MG63 (cell line): ENCODE measurements around the gene FBN3. TPM values are rescaled to one million over a fixed set of nuclear protein-coding genes. Genes with fewer than 3 reads are reported as not detected.
"Not testable (repeated sequence)": the region's sequence is repeated elsewhere in the genome, so short reads cannot be mapped to it uniquely, and the experiment has no call there.

Experiments used
- DNase-seq: peaks from one replicate; pipeline ENCODE4 v3.0.0-alpha.2; 2020
- H3K27me3 ChIP-seq: fragments of 250-450 bp; sonication (Bioruptor Pico); 2 replicates; pipeline ENCODE4 v1.5.1; 2020; ENCODE audit warnings: mild to moderate bottlenecking, moderate library complexity
- H3K36me3 ChIP-seq: fragments of 250-450 bp; sonication (Bioruptor Pico); 2 replicates; pipeline ENCODE4 v1.5.1; 2020; ENCODE audit warnings: mild to moderate bottlenecking, moderate library complexity
- H3K4me3 ChIP-seq: fragments of 250-450 bp; sonication (Bioruptor Pico); 2 replicates; pipeline ENCODE4 v1.5.1; 2020; ENCODE audit warnings: mild to moderate bottlenecking, moderate library complexity
- H3K9me3 ChIP-seq: fragments of 250-450 bp; sonication (Bioruptor Pico); 2 replicates; pipeline ENCODE4 v1.5.1; 2020; ENCODE audit warnings: mild to moderate bottlenecking, moderate library complexity
- total RNA-seq: library from RNA; depleted of rRNA; stranded (reverse); fragments of >200 nt; shearing (Covaris generic); gene quantifications from 2 replicates; pipeline ENCODE4 v1.2.3, GENCODE V29; 2014; ENCODE audit warnings: low replicate concordance

FBN3 gene
- total RNA-seq, 1 experiment from 2014 or later: not detected

DNA sequence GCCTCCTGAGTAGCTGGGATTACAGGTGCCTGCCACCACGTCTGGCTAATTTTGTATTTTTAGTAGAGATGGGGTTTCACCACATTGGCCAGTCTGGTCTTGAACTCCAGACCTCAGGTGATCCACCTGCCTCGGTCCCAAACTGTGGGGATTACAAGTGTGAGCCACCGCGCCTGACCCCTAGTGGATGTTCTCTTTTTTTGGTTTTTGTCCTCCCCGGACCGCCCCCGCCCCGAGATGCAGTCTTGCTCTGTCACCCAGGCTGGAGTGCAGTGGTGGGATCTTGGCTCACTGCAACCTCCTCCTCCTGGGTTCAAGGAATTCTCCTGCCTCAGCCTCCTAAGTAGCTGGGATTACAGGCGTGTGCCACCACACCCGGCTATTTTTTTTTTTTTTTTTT is 4.6 kb upstream of the FBN3 start:
- not testable (repeated sequence) for DNase-seq, H3K4me3 ChIP-seq, H3K9me3 ChIP-seq, H3K36me3 ChIP-seq
- H3K27me3 ChIP-seq: peaks cover 44% of the 10 kb centered on the region

DNA sequence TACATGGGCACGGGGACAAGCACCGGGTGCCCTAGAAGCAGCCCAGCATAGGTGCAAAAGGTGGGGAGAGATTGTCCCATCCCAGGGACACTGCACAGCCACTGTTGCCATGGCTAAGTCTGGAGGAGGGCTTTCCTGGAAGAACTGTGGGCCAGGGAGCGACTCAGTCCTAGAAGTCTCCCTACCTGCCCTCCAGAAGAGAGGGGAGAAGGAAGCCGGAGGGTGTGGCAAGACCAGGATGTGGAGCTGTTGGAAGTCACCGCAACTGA is 2.3 kb upstream of the FBN3 start:
- H3K9me3 ChIP-seq: no peaks in the 10 kb centered on the region
- no peak overlapping the region for H3K4me3 ChIP-seq
- H3K27me3 ChIP-seq: peaks cover 67% of the 10 kb centered on the region
- DNase-seq: no peak
- H3K36me3 ChIP-seq: no peaks in the 10 kb centered on the region

DNA sequence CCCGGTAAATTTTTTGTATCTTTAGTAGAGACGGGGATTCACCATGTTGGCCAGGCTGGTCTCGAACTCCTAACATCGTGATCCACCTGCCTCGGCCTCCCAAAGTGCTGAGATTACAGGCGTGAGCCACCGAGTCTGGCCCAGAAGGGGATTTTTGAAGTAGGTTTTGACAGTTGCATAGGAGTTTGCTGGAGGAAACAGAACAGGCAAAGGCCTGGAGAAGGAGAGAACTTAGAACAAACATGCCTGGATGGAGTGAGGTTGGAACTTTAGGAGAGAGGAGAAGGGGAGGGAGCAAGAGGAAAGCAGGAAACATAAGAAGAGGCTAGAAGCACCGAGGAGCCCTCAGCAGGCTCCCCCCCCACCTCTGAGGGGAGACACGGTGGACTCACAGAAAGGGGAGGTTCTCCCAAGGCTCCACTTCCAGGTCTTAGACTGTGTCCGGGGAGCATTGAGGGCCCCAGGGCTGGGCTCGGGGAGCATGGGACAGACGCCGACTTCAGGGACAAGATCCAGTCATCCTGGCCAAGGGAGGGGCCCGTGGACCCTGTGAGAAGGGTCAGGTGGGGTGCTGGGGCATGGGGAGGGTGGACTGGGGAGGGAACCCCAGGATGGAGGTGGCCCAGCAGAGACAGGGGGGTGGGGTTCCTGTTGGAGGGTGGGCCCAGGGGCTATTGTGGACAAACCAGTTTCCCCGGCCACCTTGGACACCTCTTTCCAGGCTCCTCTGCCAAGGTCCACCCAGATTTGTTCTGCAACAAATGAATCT is 1.8 kb upstream of the FBN3 start:
- H3K4me3 ChIP-seq: no peak overlapping the region
- no peaks in the 10 kb centered on the region for H3K36me3 ChIP-seq
- no peak for DNase-seq
- peaks cover 72% of the 10 kb centered on the region for H3K27me3 ChIP-seq
- no peaks in the 10 kb centered on the region for H3K9me3 ChIP-seq

DNA sequence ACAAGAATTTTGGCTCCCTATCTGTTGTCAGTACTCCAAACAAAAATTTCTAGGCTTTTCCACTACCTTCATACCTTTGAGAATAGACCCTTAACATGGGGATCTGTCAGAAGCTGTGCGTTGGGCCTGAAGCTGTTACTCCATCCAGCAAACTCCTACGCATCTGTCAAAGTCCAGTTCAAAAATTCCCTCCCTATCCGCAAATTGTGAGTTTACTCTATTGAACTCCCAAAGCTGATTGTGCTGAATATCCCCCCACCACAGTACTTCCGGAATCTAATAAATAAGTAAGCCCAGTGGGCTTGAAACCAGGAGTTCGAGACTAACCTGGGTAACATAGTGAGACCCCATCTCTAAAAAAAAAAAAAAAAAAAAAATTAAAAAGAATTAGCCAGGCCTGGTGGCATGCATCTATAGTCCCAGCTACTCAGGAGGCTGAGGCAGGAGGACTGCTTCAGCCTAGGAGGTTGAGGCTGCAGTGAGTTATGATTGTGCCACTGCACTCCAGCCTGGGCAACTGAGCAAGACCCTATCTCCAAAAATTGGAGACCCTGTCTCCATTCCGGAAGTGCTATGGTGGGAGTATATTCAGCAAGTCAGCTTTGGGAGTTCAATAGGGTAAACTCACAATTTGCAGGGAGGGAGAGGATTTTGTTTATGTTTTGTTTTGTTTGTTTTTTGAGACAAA is 930 bp upstream of the FBN3 start:
- no peak for DNase-seq
- peaks cover 78% of the 10 kb centered on the region for H3K27me3 ChIP-seq

DNA sequence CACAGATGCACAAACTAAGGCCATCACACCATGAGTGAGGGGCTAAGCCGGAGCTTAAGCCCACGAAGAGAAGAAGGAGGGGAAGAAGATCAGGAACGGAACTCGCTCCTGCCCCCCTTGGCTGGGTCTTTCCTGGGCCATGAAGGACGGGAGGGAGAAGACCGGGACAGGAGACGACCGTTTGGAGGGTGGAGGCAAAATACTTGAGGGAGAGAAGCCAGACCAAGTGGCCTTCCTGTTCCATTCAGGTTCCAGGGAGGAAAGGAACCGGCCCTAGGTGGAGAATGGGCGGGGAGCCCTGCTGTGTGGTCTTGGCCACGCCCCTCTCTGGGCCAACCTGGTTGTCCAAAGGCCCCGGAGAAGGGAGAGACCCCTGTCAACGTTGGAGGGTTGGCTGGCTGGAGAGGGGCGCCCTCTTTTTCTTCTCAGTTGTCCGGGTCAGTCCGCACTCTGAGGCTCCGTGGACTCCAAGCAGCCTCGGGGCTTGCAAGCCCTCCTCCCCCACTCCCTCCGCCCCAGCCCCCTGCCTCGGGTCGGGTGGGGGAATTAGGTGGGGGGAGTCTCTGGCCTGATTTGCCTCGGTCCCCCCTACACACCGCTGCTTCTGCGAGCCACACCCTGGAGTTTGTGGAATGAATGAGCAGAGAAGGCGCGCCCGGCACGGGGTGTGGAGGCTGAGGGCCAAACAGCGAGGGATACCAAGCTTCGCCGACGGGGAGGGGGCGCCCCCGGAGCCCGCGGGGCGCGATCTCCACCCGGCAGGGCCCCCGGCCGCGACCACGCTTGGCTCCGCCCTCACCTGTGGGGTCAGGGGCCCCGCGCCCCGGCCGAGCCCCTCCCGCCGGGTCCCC is 757 bp downstream of the FBN3 start:
- no peaks in the 10 kb centered on the region for H3K9me3 ChIP-seq
- DNase-seq: no peak
- peaks cover 84% of the 10 kb centered on the region for H3K27me3 ChIP-seq
- no peaks in the 10 kb centered on the region for H3K36me3 ChIP-seq
- H3K4me3 ChIP-seq: peak overlapping the region; percentile 12; the same call in 1 of the 2 replicates

More for the DNA sequence above, 930 bp upstream of the FBN3 start:
- H3K9me3 ChIP-seq: no peaks in the 10 kb centered on the region
- no peaks in the 10 kb centered on the region for H3K36me3 ChIP-seq
- H3K4me3 ChIP-seq: no peak overlapping the region

DNA sequence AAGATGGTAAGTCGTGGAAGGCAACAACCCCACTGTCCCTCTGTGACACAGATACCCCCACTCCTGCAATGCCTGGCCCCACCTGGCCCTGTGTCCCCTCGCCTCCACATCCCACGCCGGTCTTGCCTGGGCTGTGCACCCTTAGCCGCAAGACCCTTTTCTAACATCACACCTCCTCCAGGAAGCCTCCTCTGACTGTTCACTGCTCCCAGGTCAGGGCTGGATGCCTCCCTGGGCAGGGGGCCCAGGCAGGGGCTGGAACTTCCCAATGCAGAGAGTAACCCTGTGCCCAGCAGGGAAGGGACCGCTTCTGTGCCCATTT is 1.3 kb downstream of the FBN3 start:
- Histone ChIP-seq H3K9me3 (no peaks in the 10 kb centered on the region), H3K27me3 (peaks cover 78% of the 10 kb centered on the region), H3K36me3 (no peaks in the 10 kb centered on the region), H3K4me3 (no peak overlapping the region)
- no peak for DNase-seq

DNA sequence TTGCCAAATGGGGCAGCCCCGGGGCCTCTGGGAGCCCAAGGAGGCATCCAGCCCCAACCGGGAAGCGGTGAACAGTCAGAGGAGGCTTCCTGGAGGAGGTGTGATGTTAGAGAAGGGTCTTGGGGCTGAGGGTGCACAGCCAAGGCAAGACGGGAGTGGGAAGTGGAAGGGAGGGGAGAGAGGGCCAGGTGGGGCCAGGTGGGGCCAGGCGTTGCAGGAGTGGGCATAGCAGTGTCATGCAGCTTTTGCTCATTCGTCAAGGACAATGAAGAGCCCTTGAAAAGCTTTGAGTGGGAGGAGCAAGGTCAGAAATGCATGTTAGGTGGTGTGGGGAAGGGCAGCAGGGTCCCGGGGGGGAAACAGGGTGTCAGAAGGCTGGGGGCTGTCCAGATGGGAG is 1.8 kb downstream of the FBN3 start:
- Histone ChIP-seq H3K27me3 (peaks cover 74% of the 10 kb centered on the region), H3K4me3 (no peak overlapping the region), H3K9me3 (no peaks in the 10 kb centered on the region), H3K36me3 (no peaks in the 10 kb centered on the region)
- DNase-seq: no peak

DNA sequence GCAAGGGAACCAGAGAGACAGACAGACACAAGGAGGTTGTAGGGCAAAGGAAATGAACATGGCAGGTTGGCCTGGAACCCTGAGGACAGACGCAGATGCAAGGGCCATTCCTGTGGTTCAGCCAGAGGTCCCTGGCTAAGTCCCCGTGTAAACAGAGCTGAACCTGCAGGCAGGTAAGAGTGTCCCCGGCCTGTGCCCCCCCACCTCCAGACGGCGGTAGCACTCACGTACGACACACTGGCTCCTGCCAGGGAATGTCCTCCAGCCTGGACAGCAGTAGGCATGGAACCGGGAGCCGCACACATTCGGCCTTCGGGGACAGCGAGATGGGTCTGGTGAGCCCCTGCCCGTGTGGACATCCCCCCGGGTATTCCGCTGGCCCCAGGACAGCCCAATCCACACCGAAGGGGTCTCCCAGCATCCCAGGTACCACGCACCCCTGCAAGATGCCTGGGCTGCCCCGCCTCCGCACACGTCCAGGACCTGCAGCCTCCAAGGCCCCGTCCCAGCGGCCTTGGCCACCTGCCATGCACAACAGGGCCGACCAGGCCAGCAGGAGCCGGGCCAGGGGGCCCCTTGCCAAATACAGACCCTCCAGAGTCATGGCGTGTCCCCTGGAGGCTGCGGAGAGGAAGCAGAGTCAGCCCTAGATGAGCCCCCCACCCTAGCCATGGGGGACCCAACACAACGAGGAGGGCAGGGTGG is 2.4 kb downstream of the FBN3 start:
- DNase-seq: no peak
- H3K4me3 ChIP-seq: no peak overlapping the region
- peaks cover 71% of the 10 kb centered on the region for H3K27me3 ChIP-seq
- H3K9me3 ChIP-seq: no peaks in the 10 kb centered on the region
- H3K36me3 ChIP-seq: no peaks in the 10 kb centered on the region

DNA sequence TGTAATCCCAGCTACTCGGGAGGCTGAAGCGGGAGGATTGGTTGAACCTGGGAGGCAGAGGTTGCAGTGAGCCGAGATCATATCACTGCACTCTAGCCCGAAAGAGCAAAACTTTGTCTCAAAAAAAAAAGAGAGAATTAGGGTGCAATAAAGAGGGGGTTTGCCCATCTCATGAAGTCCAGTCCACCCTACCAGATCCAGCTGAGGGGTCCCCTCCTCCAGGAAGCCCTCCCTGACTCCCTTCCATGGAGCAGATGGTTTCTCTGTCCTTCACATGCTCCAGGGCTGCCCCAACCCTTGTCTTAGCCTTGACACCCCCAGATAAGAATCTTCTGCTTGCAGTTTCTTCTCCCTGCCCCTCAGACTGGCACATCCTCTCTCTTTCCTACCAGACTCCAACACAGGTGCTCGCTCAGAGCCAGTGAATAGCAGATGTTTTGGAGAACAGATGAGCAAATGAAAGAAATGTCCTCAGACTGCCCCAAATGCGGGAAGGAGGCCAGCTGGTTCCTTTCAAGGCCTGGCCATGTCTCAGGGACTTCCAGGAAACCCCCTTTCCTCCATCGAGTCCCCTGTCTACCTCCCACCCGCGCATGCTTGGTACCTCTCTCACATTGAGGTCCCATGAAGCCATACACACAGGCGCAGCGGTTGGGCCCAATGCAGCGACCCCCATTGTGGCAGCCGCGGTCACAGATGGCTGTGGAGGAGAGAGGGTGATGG is 5.0 kb downstream of the FBN3 start:
- Histone ChIP-seq H3K9me3 (no peaks in the 10 kb centered on the region), H3K4me3 (no peak overlapping the region), H3K36me3 (no peaks in the 10 kb centered on the region), H3K27me3 (peaks cover 47% of the 10 kb centered on the region)
- no peak for DNase-seq

DNA sequence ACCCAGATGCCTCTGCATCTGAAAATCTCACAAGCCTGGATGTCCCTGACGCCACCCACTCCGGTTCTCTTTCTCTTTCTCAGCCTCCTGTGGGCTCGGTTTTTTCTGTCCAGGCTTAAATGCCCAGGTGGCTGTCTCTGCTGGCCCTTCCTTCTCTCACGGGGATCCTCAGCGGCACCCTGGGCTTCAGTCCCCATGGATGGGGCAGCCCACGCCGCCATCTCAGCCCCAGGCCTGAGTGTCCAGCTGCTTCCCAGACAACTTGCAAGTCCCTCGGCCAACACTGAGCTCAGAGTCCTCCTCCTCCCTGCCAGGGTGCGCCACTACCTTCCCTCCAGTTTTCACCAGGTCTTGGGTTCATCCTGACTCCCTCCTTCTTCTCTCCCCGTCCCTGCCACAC is 6.4 kb downstream of the FBN3 start:
- no peaks in the 10 kb centered on the region for H3K9me3 ChIP-seq
- H3K36me3 ChIP-seq: no peaks in the 10 kb centered on the region
- DNase-seq: no peak
- H3K27me3 ChIP-seq: peaks cover 36% of the 10 kb centered on the region
- H3K4me3 ChIP-seq: no peak overlapping the region

DNA sequence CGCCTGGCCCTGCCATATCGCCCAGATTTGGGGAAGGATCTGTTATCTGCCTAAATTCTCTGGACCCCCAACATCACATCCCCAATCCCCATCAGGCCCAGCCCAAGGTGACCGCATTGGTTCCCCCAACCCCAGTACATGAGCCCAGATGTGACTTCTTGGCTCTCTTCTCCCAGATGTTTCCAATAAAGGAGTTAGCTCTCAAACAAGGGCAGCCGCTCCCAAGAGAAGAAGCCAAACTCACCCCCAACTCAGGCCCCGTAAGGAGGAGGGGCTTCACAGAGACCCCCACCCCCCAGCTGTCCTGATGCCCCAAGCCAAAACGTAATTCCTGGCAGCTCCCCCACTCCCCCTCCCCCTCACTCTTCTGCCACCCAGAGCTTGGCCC is 6.9 kb downstream of the FBN3 start:
- Histone ChIP-seq H3K4me3 (no peak overlapping the region), H3K36me3 (no peaks in the 10 kb centered on the region), H3K27me3 (peaks cover 31% of the 10 kb centered on the region), H3K9me3 (no peaks in the 10 kb centered on the region)
- DNase-seq: no peak

DNA sequence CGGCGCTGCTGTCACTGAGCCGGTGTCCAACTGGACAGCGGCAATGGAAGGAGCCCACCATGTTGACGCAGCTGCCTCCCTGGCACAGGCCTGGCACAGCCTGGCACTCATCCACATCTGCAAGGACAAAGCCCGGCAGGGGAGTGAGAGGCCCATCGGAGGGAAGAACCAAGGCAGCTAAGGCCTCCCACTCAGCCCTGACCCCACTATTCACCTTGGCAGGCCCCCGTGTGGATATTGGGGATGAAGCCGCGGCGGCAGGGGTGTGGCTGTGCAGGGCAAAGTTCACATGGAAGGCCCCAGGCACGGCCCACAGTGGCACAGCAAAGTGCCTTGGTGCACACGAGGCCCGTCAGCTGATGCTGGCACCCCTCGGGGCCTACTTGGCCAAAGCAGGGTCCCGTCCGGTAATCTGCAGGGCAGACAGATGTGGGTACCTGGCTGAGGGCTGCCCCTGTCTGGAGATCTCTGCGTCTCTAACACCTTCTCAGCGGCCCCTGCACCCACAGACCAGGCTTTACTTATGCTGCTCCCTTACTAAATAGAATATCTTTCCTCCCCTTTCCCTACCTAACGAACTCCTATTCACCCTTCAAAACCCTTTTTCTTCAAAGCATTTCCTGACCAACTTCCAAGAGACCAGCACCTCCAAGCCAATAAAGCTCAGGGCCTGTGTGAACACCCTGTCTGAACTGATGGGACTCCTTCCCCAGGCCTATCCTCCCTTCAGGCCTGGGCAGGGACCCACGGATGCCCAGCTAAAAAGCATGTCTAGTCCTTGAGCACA is 7.5 kb downstream of the FBN3 start:
- no peak for DNase-seq
- Histone ChIP-seq H3K4me3 (no peak overlapping the region), H3K36me3 (no peaks in the 10 kb centered on the region), H3K9me3 (no peaks in the 10 kb centered on the region), H3K27me3 (peaks cover 25% of the 10 kb centered on the region)

DNA sequence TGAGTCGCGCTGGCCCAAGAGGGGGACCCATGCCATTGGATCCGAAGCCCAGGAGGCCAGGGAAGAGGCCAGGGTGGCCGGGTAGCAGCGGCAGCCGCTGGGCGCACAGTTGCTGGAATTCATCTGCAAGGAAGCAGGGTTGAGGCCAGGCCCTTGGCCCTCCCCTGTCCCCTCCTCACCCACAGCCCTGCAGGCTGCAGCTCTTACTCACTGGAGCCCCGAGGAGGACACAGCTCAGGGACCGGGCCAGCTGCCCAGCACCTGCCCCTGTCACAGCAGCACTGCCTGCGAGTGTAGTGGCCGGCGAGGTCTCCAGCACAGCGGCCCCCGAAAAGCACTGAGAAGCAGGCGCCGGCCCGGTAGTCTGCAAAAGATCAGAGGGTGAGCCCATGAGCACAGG is 11.2 kb downstream of the FBN3 start:
- Histone ChIP-seq H3K27me3 (peaks cover 18% of the 10 kb centered on the region), H3K9me3 (0 out of 2 replicates have a peak, but pooled peaks cover 2% of the 10 kb centered on the region), H3K36me3 (no peaks in the 10 kb centered on the region), H3K4me3 (no peak overlapping the region)
- no peak for DNase-seq

DNA sequence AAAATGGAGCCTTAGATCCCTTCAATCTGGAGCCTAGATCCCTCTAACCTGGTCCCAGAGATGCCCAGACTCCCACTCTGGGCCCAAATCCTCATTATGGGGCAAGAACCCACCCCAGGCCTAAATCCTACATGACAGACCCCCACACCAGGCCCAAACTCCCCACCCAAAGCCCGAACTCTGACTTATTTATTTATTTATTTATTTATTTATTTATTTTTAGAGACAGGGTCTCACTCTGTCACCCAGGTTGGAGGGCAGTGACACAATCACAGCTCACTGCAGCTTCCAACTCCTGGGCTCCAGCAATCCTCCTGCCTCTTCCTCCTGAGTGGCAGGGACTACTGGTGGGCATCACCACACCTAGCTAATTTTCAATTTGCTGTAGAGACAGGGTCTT is 12.0 kb downstream of the FBN3 start:
- Histone ChIP-seq H3K9me3 (0 out of 2 replicates have a peak, but pooled peaks cover 2% of the 10 kb centered on the region), H3K36me3 (no peaks in the 10 kb centered on the region), H3K27me3 (peaks cover 25% of the 10 kb centered on the region), H3K4me3 (no peak overlapping the region)
- no peak for DNase-seq

DNA sequence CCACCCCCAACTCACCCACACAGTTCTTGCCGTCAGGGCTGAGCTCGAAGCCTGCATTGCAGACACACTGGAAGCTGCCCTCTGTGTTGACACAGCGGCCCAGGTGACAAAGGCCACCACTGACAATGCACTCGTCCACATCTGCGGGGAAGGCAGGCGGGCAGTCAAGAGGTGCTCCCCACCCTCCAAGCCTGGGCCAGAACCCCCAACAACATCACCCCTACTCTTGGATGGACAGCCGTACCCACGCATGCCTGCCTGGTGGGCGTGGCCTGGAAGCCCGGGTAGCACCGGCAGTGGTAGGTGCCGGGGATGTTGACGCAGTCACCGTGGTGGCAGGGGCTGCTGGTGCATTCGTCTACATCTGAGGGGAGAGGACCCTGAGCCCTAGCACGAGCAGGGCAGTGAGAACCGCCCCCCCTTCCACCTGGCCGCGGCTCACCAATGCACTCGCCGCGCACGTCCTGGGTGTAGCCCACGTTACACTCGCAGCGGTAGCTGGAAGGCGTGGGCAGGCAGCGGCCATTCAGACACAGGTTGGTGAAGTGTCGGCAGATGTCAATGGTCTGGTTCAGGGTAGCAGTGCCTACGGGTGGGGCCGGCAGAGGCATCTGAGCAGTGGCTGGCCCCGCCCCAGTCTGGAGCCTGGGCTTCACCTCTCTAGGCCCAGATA is 13.3 kb downstream of the FBN3 start:
- DNase-seq: no peak
- Histone ChIP-seq H3K36me3 (no peaks in the 10 kb centered on the region), H3K4me3 (no peak overlapping the region), H3K27me3 (peaks cover 39% of the 10 kb centered on the region), H3K9me3 (0 out of 2 replicates have a peak, but pooled peaks cover 2% of the 10 kb centered on the region)
